Adrenal gland (tissue), 5 donors: ENCODE results near the gene AK5.

Experiments used
- POLR2A ChIP-seq, 2 donors: fragments of 450-650 bp; IDR thresholded peaks; one replicate each; pipeline ENCODE4 v1.6.1; 2017; ENCODE audit warnings: antibody characterized with exemption in 2 of 2, mild to moderate bottlenecking in 2 of 2, moderate library complexity in 1 of 2
- TF ChIP-seq, protein P1 (sequence below), 6 experiments: fragments of 450-650 bp in 4 of 6; fragments of 200-600 bp in 2 of 6; sonication (generic) in 1 of 6; IDR thresholded peaks; 1 replicate in 5 of 6; 2 replicates in 1 of 6; pipeline versions ENCODE4 v1.5.1 to v1.8.0; 2016 to 2021; ENCODE audit warnings: antibody characterized with exemption in 6 of 6, mild to moderate bottlenecking in 2 of 6, moderate library complexity in 1 of 6
- donor health status: DM: no; HTN: no; CAD: no.

- TF ChIP-seq, protein P1, sequence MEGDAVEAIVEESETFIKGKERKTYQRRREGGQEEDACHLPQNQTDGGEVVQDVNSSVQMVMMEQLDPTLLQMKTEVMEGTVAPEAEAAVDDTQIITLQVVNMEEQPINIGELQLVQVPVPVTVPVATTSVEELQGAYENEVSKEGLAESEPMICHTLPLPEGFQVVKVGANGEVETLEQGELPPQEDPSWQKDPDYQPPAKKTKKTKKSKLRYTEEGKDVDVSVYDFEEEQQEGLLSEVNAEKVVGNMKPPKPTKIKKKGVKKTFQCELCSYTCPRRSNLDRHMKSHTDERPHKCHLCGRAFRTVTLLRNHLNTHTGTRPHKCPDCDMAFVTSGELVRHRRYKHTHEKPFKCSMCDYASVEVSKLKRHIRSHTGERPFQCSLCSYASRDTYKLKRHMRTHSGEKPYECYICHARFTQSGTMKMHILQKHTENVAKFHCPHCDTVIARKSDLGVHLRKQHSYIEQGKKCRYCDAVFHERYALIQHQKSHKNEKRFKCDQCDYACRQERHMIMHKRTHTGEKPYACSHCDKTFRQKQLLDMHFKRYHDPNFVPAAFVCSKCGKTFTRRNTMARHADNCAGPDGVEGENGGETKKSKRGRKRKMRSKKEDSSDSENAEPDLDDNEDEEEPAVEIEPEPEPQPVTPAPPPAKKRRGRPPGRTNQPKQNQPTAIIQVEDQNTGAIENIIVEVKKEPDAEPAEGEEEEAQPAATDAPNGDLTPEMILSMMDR (IDR thresholded peaks at IDR 0.05) = no peak
- no peak for TF ChIP-seq POLR2A (IDR thresholded peaks at IDR 0.05)
These were observed 106.8 kb downstream of the AK5 start for GRCh38 chr1:77388661-77389060.
